Embryonic facial prominence (tissue), 1 donor: ENCODE results near the gene ZNF385A.

Experiments
- DNase-seq: peaks from one replicate; pipeline ENCODE4 v3.0.0-alpha.2; 2016; ENCODE audit errors: extremely low spot score

Gene ZNF385A

DNA sequence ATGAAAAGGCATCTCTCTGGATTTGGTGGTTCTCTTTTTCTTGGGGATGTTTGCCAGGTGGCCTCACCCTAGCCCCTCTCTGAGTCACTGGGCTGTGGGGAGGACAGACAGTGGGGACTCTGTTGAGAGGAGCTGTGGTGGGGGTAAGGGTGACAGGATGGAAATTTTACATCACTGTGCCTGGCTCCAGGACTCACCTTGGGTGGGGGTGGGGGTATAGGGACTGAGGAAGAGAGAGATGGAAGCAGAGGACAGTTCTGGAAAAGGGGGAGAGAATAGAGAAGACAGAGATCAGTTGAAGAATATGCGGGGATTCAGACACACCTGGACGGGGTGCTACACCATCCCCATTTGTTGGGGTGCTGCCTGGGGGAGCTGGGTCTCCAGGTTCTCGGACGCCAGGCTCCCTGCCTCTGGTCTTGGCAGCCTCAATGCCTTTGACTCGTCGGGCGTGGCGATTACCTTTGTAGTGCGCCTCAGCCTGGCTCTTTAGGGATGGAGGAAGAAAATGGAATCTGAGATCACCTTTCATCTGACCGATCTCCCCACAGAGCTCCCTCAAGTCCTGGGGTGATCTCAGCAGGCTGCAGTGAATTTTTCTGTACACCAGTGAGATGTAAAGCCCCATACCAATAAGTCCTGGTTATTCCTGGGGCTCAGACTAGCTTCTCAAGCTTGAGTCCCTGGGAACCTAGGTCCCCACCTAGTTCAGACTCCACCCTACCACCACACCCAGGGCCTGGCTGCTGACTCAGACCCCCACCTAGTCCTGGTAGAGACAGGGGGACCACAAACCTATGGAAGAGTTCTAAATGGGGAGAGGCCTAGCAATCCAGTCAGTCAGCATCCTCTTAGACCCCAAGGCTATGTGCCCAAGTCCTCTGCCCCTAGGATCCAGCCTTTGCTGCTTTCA is 10.6 kb downstream of the ZNF385A start:
- no peak for DNase-seq

DNA sequence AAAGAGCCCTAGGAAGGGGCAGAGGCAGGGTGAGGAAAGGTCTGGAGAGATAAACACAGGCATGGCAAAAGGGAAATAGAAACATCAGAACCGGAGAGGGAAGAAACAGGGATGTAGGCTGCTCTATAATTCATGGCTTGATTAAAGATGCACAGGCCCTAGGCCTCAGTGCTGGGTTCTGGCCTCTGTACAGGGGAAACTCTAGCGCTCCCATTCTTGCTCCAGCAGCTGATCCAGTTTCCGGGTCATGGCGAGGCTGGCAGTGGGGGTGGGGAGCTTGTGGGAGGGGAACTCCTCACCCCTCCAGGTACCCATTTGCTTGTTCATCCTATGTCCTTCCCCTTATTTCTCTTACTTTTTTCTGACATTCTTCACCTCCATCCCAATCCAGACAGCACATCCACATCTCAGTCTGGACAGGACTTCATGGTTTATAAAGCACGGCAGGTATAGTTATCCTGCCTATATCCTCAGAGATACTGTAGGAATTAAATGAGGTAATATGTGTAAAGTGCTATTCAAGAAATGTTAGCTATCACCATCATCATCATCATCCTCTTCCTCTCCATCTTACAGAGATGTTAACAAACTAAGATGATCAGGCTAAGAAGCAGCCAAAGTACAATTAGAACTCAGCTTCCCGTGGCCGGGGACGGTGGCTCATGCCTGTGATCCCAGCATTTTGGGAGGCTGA is 12.3 kb downstream of the ZNF385A start:
- no peak for DNase-seq

DNA sequence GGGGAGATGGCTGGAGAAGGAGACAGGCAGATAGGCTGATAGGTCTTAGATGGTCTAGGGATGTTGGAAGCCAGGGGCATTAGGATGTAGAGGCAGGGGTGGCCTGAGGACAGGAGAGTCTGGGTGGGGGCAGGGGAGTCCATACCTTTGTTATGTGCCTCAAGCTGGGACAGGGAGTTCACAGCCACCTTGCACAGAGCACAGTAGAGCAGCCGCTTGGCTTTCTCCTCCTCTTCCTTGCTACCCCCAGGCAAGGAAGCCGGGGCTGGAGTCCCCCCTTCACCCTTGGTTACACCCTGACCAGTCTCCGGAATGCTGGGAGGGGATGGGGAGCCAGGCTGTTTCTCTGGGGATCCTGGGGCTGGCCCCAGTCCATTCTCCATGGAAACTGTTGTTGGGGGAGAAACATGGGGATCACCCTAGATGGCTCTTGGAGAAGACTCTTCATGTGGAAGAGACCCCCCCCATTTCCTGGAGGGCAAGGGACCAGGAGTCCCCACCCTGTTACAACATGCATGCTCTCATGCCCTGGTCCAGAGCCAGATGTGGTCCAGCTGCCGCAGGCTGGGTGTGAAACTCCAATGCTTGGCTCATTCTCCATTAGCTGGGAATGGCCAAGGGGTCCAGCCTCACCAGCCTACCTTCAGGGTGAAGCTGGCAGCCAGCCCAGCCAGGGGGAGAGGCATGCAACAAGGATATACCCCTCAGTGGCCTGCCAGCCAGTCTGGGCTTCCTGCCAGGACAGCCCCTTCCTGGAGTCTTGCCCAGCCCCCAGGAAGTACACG is 13.0 kb downstream of the ZNF385A start:
- DNase-seq = no peak

DNA sequence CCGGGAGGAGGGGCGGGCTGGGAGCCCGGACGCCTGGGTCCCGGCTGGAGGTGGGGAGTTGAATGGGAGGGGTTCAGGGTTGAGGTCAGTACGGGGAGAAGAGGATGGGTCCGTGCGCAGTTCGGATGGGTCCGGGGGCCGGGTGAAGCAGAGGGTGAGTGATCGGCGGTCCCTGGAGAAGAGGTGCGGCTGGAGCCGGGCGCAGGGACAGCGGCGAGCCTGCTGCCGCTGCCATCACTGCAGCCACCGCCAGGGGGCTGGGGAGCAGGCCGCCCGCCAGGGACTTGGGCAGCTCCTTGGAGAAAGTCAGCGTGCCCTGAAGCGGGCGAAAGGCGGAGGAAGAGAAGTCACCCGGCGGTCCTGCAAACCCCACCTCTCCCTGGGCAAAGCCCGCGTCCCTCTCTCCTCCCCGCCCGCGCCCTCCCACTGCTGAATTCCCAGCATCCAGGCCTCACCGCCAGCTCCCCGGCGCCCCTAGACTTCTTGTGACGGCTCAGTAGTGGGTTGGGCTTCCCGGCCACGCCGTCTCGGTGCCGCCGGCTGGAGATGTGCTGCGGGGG is 14.3 kb downstream of the ZNF385A start:
- no peak for DNase-seq

GRCh38 chr12:54369597-54370131 is 14.9 kb downstream of the ZNF385A start:
- DNase-seq = no peak

DNA sequence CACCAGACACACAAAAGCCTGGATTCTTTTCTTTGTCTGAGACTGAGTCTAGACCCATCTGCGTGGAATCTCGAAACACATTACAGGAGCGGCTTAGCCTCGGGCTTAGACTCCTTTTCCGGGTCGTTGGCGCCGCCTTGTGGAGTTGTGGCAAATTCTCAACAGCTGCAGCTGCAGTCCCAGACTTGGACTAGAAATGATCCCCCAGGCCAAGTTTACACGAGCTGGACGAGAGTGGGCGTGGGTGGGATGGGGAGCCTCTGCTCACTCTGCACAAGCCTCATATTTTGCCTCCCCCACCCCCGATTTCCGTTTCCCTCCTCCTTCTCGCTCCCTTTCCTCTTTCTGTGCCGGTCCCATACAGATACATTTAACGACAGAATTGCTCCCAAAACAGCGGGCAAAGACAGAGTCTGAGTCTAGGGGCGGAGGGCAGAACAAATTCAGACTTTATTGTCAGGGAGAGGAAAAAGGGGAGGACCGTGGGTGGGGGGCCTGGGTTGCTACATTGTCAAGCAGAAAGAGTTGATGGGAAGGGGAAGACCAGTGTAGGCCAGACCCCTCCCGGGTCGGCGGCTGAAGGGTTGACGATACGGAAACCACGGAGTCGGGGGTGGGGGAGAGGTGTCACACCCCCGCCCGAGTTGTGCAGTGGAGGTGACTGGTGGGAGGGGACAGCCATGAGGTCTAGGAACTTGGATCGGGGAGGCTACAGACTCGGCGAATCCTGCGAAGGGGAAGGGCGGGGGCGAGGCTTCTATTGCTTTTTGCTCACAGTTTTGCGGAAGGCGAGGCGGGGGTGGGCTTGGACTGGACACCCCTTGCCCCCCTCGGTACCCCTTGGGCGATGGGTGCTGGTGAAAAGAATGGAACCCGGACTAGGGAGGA is 15.6 kb downstream of the ZNF385A start:
- DNase-seq = peak; percentile 86

DNA sequence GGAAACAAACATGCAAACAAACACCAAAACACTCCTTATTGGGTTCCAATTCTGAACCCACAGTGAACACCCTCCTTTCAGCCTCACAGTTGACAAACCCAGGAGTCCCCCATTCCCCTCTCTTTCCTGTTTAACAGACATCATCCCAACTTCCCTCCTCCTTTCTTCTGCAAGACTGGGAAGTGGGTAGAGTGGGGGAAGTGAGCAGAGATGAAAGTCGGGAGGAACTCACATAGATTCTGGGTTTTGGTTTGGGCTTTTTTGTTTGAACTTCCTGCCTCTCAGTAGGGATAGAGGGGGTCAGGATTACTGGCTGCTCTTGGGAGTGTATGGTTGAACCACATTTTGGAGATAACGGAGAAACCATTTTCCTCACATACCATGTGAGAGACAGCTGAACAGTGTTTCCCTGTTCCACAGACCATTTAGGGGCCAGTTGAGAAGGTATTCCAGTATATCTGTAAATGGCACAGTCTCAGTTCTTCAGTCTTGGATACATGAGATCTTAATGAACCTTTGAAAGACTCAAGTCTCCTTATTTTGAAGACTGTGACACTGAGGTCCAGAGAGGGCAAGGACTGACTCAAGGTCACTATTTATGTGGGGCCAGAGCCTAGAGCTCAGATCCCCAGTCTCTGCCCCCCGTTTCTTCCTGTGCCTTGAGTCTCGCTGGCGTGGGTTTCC is 16.4 kb downstream of the ZNF385A start:
- no peak for DNase-seq

GRCh38 chr12:54364413-54364812 is 20.1 kb downstream of the ZNF385A start, which contains the start of gene GPR84:
GPR84 (minus strand) TSS chr12:54364486; CDS start chr12:54363851, 635 bp downstream.
- DNase-seq = no peak

GRCh38 chr12:54363618-54364017 is 20.9 kb downstream of the ZNF385A start:
- DNase-seq = no peak

DNA sequence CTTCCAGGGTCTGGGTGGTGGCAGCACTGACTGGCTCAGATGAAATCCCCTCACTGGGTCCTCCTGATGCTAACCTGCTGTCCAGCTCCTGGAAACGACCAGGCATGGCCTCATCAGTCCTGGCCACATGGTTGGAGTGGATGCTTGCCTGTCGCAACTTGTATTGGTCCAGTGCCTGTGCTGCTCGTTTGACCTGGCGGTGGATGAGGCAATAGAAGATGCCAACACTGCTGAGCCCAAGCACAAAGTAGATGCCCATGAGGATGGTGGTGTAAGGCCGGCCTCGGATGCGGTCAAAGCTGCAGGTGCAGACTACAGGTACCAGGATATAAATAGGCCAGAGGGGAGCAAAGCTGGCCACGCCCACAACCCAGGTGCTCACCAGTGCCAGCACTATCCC is 21.5 kb downstream of the ZNF385A start:
- DNase-seq = no peak

- no peak for DNase-seq
Measured at GRCh38 chr12:54360717-54361456, 23.6 kb downstream of the ZNF385A start.

DNA sequence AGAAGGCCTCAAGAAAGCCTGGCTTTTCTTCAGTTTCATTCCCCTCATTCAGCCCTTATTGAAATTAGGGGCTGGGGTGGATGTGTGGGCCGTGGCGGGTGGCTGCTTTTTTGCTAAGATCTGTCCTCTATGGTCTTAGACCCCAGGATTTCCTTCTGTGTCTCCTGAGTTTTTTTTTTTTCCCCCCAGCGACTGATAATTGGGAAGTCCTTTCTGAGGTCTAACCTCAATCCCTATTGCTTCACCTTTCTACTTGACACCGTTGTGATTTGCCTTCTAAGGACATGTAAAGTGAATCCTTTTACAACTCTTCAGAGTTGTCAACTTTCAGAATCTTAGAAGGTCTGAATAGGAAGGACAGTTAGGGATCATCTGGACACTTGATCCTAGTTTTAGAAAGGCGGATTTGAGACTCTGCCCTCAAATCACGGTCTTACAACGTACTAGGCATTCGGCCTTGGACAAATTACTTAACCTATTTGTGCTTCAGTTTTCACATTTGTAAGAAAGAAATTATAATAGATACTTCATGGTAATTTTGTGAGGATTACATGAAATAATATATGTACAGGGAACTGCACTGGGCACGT is 24.7 kb downstream of the ZNF385A start:
- no peak for DNase-seq

- DNase-seq = peak; percentile 97
Measured at GRCh38 chr12:54358945-54359761, 25.4 kb downstream of the ZNF385A start.

DNA sequence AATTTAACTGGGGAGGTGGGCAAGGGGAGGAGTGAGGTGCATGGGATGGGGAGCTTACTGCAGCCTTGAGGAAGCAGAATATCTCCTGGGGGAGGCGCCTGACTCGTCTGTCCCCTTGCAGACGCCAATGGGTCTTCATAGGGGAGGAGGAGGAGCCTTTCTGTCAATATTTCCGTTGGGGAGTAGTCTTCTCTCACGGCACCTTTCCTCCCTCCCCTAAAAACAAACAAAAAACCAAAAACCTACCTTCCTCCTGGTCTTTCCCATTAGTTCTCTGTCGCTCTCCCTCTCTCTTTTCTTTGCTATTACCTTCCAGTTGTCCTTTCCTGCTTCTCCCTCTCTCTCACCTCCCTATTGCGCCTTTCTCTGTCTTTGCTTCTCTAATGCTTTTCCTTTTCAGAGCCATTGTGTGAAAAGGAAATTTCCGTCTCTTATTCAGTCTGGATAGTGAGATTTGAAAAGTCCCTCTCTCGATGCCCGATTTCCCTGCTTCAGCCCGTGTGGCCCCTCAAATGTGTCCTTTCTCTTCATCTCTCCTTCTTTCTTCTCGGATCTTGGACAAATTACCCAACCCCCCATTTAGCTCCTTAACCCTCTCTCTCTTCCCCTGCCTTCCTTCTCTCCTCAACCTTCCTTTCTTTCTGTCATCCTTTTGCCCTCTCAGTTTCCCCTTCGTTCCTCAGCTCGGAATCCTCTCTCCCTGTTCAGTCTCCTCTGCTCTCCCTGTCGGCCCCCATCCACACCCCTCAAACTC is 26.2 kb downstream of the ZNF385A start:
- DNase-seq = no peak

DNA sequence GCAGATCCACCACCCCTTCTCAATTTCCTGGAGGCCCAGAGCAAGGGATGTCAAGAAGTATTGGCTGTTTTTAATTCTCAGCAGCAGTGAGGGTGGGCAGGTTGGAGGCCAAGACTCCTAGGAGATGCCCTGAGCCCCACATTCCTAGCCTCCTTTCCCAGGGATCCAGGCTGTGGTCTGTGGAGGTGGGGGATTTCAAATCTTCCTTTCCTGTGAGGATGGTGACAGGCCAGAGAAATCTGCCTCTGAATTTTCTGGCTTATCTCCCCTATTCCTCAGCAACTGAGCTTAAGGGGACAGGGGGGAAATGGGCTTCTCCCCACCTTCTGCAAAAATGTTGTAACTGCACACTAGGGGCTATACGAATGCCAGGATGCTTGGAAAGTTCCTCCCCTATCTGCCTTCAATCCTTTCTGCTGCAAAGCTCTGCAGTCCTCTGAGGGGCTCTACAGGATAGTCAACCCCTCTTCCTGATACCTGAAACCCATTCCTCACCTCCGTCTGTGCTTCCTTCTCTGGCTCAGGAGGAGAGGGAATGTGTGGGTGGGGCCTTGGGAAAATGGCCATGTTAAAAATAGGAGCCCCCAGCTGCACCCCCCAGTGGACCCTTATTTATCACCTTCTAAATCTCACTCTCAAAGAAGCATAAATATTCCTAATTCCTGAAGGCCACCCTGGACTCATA is 26.9 kb downstream of the ZNF385A start:
- no peak for DNase-seq

DNA sequence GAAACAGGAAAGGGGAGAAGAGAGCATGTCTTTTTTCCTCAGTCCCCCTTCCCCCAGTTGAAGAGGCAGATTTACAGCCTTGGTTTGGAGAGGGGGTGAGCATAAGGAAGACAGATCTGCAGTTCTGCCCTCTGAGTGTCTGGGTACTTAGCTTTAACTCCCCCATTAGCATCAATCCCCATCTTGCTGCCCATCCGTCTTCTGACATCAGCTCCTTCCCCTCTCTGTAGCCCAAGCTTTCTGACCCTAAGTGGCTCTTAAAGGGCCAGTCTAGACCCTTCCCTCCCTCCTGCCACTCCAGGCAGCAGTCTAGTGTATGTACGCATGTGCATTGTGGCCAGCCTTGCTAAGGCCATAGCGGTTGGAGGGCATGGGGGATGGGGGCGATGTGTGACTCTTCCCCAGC is 27.6 kb downstream of the ZNF385A start:
- no peak for DNase-seq

- no peak for DNase-seq
Measured at GRCh38 chr12:54356228-54356627, 28.3 kb downstream of the ZNF385A start.
